ENCODE data around the gene HOMER2.

- TF ChIP-seq CTCF (IDR thresholded peaks at IDR 0.05) (no peak), POLR2A (IDR thresholded peaks at IDR 0.05) (no peak)
These were observed 139.5 kb downstream of the HOMER2 start for GRCh38 chr15:82812994-82813393.

All from stomach (tissue), 4 donors.